ELF-1 (cell line): ENCODE measurements around the gene LASP1.
"Not testable (repeated sequence)": the region's sequence is repeated elsewhere in the genome, so short reads cannot be mapped to it uniquely, and the experiment has no call there.

Experiments used
- DNase-seq: peaks from one replicate; pipeline ENCODE4 v3.0.0-alpha.2; 2016; ENCODE audit warnings: low read depth, low spot score

LASP1 gene

GRCh38 chr17:38930782-38931181, 60.9 kb downstream of the LASP1 start:
- DNase-seq = not testable (repeated sequence)

GRCh38 chr17:38933962-38934361, 64.1 kb downstream of the LASP1 start:
- not testable (repeated sequence) for DNase-seq

GRCh38 chr17:38939987-38940386, 70.1 kb downstream of the LASP1 start:
- DNase-seq = no peak

GRCh38 chr17:38940404-38940803, 70.5 kb downstream of the LASP1 start:
- no peak for DNase-seq

GRCh38 chr17:38942696-38943334, 73.0 kb downstream of the LASP1 start:
- DNase-seq = no peak

GRCh38 chr17:38943607-38944006, 73.7 kb downstream of the LASP1 start:
- DNase-seq = no peak

- no peak for DNase-seq
These were observed 77.3 kb downstream of the LASP1 start for GRCh38 chr17:38947189-38947588.

GRCh38 chr17:38953800-38954199, 83.9 kb downstream of the LASP1 start:
- not testable (repeated sequence) for DNase-seq

GRCh38 chr17:38958326-38958725, 88.5 kb downstream of the LASP1 start:
- no peak for DNase-seq

- no peak for DNase-seq
These were observed 88.9 kb downstream of the LASP1 start for GRCh38 chr17:38958756-38959155.

- DNase-seq = no peak
These were observed 89.7 kb downstream of the LASP1 start for GRCh38 chr17:38959508-38959907.

- DNase-seq = no peak
These were observed 90.5 kb downstream of the LASP1 start for GRCh38 chr17:38960402-38960801.

GRCh38 chr17:38961413-38961812, 91.6 kb downstream of the LASP1 start:
- no peak for DNase-seq

- DNase-seq = peak; percentile 94
These were observed 97.5 kb downstream of the LASP1 start, which contains the start of gene FBXO47 for GRCh38 chr17:38967290-38967738. Gene FBXO47, minus strand, starts transcription at chr17:38967403. Its CDS starts 4,378 bp downstream, at chr17:38963025.

GRCh38 chr17:38969281-38969680, 99.4 kb downstream of the LASP1 start:
- no peak for DNase-seq

GRCh38 chr17:38970128-38970527, 100.3 kb downstream of the LASP1 start:
- DNase-seq = no peak

- no peak for DNase-seq
These were observed 100.9 kb downstream of the LASP1 start for GRCh38 chr17:38970804-38971203.
